DOHH2 (cell line): ENCODE measurements around the gene HBEGF.

Experiments used
- EZH2phosphoT487 ChIP-seq: fragments of 200-600 bp; sonication (generic); IDR thresholded peaks from 2 replicates; pipeline ENCODE4 v1.6.1; 2017; ENCODE audit warnings: borderline replicate concordance, mild to moderate bottlenecking, antibody characterized with exemption, low read length, moderate library complexity, mixed read lengths
- TF ChIP-seq, protein P1 (sequence below): fragments of 200-600 bp; sonication (generic); IDR thresholded peaks from one replicate; pipeline ENCODE4 v1.5.1; 2014; ENCODE audit warnings: antibody characterized with exemption, mild to moderate bottlenecking, low read depth, low read length; ENCODE audit not compliant: poor library complexity, severe bottlenecking

- TF ChIP-seq, protein P1, sequence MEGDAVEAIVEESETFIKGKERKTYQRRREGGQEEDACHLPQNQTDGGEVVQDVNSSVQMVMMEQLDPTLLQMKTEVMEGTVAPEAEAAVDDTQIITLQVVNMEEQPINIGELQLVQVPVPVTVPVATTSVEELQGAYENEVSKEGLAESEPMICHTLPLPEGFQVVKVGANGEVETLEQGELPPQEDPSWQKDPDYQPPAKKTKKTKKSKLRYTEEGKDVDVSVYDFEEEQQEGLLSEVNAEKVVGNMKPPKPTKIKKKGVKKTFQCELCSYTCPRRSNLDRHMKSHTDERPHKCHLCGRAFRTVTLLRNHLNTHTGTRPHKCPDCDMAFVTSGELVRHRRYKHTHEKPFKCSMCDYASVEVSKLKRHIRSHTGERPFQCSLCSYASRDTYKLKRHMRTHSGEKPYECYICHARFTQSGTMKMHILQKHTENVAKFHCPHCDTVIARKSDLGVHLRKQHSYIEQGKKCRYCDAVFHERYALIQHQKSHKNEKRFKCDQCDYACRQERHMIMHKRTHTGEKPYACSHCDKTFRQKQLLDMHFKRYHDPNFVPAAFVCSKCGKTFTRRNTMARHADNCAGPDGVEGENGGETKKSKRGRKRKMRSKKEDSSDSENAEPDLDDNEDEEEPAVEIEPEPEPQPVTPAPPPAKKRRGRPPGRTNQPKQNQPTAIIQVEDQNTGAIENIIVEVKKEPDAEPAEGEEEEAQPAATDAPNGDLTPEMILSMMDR = no peak
- TF ChIP-seq EZH2phosphoT487 = no peak
Observed at GRCh38 chr5:140324617-140325241, 21.7 kb downstream of the HBEGF start.
